M059J (cell line): ENCODE results near the gene KCNK4. TPM values are rescaled to one million over a fixed set of nuclear protein-coding genes. Genes with fewer than 3 reads are reported as not detected.

Experiments
- DNase-seq: peaks from one replicate; pipeline ENCODE4 v3.0.0-alpha.2; 2012; ENCODE audit warnings: low read depth
- total RNA-seq: library from RNA; depleted of rRNA; stranded (reverse); fragments of >200 nt; shearing (Covaris generic); gene quantifications from 2 replicates; pipeline ENCODE4 v1.2.3, GENCODE V29; 2014

Gene KCNK4
- total RNA-seq, 1 experiment from 2014 or later, result 0.10 TPM

DNA sequence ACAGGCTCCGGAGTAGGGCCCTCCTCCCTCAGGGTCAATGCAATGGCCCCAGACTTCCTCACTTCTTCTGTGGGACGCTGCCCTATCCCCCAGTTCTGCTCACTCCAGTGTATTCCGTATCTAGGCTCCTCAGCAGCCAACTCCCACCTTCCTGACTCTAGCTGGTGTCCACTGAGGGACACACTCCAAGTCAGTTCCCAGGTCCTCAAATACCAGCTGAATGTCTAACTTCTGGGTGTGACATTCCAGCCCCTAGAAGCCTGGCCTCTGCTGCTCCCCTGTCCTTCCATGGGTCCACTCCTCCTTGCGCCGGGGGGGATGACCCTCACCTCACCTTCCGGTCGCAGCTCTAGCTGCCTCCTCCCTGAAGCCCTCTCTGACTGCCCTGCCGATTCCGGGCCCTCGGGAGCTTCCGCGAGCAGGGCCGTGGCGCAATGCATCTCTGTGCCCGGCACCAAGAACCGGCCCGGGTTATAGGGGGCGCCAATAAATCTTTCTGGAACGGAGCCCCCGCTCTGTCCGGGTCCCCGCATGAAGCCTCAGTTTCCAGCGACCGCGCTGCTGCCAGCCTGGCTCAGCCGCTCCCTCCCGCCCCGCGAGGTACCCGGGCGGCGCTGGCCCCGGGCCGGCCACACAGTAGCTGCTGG lies 22.1 kb upstream of the KCNK4 start:
- no peak for DNase-seq

DNA sequence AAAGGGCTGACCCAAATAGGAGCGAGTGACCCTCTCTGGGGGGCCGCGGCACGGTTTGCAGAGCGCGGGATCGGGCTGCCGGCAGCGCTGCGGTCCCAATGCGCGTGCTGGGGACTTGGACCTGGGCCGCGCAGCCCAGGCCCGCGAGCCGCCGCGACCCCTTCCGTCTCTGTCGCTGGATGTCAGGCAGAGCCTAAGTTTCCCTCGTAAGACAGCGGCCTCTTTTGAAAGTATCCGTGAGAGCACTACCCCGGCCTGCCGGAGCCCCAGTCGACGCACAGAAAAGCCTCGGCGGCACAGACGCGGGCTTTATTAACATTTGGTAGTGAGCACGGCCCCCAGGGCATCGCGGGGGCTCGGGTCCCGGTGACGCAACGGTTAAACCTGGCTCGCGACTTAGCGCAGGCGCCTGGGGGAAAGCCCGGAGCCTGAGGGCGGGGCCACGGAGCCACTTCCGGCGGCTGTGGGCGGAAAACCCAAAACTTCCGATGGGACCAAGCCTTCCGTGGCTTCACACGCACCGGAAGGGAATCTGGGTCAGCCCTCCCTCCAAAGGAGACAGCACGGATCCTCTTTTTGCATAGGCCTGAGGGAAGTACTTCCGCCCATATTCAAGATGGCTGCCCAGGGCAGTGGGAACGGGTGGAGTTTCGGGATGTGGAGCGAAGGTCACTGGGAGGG lies 21.4 kb upstream of the KCNK4 start:
- DNase-seq, result peak; percentile 100

DNA sequence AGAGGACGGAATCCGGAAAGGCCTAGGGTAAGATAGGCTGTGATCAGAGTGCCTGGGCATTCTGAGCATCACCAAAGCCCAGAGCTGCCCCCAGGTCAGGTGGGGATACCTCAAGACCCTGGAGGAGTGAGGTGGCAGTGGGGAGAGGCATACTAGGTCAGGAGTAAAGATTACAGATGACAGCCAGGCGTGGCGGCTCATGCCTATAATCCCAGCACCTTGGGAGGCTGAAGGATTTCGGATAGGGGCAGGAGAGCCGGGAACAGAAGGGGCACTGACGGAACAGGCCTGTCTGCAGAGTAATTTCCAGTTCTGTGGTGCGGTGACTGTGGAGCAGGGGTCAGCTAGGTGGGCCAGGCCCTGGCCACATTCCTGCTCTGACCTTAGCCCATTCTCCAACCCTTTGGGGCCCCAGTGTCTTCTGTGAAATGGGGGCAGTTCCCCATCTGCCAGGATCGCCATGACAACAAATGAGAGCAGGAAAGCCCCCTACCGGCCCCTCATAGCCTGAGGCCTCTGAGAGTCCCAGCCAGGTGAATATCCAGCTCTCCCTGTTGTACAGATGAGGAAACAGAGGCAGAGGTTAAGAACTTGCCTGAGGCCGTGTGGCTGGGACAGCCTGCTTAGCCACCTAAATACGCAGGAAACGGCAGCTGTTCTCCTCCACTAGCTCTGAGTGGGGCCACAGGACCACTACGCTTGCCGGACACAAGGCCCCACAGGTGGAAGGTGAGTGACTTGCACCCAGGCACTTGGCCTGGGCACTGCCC lies 15.9 kb upstream of the KCNK4 start:
- DNase-seq, result no peak

DNA sequence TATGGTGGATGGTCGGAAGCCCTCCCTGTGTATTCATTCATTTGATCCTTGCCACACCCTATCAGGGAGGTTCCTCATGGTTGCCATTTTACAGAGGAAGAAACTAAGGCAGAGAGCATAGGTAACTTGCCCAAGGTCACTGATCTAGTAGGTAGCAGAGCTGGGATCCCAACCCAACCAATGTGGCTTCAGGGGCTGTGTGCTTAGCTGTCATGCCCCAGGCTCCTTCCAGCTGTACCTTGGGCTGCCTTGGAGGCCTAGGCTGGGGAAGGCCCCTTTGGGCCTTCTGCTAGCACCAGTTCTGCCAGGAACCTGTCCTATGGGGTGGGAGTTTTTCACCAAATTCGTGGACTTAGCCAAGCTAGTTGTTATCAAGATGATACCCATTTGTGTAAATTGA lies 15.3 kb upstream of the KCNK4 start:
- DNase-seq, result no peak

DNA sequence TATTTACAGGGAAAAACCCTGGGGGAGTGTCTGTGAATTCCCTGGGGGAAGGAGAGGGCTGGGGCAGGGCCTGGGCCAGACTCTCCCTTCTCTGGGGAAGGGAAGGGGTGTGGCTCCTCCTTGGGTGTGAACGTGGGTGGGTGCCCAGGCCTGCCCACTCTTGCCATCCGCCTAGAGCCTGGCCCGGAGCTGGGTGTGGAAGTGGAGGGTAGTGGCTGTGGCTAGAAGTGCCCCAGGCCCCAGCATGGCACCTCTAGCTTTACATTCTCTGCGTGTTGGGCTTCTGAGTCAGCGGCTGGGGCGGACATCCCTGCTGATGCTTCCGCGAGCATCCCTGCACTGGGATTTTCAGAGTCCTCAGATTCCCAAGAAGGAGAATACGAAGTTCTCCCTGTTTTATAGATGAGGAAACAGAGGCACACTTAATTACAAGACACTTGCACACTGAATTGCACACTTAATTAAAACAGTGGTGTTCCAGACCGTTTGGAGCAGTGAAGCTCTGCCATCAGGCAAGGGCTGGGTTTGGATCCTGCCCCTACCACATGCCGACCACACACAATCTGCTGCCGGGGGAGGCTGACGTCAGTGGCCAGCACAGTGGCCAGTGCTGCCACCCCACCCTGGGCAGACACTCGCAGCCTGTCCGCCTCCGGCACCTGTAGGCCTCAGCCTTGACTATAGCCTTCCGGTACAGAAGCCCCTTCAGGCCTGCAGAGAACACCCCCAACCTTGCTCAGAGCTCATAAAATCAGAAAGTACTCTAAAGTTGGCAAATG lies 14.3 kb upstream of the KCNK4 start:
- DNase-seq, result no peak

DNA sequence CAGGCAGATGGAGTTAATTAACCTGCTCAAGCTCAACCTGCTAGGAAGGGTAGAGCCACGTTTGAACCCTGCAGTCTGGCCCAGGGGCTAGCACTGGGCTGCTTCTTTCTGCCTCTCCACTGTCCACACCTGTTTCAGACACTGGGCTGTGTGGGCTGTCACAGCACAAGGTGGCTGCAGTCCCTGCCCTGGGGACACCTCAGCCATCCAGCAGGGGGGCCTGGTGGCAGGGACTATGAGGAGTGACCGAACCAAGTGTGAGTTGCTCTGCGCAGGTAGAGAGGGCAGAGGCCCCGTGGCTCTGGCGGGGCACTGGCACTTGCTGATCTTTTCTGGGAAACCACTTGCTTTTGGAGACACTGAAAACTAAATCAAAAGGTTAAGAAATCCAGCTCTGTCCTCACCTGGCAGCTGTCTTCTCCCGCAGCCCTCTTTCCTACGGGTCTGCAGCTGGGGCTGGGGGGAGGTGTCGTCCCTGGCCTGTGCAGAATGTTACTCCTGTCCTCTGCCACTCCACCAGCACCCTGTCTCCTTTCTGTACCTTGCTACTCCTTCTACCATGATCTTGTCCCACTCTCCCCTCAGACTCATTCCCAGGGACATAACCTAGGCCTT lies 12.4 kb upstream of the KCNK4 start:
- no peak for DNase-seq

DNA sequence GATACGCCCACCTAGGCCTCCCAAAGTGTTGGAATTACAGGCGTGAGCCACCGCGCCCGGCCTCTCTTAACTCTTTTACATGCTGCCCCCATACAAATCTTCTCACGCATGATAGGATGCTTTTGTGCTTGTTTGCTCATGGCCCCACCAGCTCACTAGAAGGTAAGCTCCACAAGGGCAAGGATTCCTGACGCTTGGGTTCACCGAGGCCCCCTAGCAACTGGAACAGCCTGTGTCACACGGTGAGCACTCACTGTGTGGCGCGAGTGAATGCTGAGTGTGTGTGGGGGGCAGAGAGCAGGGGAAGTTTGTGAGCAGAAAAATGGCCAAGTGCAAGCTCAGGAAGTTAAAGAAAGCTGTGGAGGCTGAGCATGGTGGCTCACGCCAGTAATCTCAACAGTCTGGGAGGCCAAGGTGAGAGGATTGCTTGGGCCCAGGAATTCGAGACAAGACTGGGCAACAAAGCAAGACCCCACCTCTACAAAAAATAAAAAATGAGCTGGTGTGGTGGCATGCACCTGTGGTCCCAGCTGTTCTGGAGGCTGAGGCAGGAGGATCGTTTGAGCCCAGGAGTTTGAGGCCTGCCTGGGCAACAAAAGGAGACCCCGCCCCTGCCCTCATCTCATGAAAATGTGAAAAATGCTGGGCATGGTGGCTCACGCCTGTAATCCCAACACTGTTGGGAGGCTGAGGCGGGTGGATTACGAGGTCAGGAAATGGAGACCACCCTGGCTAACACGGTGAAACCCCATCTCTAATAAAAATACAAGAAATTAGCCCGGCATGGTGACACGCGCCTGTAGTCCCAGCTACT lies 8.9 kb upstream of the KCNK4 start:
- DNase-seq, result no peak

DNA sequence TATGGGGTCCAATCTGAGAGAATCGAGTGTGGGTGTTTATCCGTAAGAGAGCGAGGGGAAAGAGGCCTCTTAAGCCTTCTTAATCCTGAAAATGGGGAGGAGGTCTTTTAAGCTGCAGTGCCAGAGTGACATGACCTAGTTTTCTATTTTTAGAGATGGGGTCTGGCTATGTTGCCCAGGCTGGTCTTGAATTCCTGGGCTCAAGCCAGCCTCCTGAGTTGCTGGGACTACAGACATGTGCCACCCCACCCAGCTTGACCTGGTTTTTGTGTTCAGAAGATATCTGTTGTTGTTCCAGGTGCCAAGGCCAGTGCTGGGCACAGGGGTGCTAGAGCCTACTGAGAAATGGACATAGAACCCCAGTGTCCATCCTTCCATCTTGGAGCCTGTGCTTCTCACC lies 8.0 kb upstream of the KCNK4 start:
- DNase-seq, result no peak

DNA sequence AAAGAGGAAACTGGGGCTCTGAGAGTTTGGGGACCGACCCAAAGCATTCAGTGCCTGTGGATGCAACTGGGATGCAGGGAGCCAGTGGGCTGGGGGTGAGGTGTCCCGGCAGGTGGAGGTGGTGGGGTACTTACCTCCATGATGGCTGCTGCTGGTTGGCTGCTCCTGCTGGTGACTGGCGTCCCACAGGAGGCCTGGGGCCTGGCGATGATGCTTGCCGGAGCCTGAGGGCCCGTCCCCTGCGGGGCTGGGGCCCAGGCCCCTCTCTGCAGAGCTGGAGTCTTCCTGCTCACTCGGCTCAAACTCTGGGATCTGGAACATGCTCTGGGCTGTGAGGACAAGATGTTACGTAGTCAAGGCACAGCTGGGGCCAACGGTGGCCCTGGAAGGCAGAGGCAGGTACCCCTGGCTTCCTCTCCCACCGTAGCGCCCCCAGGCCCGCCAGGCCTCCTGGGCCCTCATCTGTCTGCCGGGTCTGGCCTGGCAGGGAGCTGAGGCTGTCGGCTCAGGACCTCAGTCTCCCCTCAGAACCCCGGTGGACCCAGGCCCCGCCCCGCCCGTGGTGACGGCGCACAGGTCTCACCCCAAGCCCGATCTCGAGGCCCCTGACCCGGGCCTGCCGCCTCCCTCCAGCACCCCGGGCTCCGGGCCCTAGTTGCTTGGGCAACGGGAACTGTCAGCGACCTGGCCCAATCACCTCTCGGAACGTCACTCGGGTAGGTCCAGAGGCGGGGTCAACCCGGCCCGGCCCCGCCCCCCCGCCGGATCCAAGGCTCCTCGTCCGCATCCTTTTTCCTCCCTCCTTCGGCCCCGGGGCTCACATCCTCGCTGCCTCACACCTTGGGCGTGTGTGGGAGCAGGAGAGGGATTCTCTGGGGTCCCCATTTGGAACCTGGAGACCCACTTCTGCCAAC lies 6.8 kb upstream of the KCNK4 start, which contains the start of gene BAD:
Gene BAD (minus strand): TSS at position 618 of the 914 bp plus-strand sequence. CDS start 297 bp downstream, at position 321.
- peak; percentile 91 for DNase-seq

DNA sequence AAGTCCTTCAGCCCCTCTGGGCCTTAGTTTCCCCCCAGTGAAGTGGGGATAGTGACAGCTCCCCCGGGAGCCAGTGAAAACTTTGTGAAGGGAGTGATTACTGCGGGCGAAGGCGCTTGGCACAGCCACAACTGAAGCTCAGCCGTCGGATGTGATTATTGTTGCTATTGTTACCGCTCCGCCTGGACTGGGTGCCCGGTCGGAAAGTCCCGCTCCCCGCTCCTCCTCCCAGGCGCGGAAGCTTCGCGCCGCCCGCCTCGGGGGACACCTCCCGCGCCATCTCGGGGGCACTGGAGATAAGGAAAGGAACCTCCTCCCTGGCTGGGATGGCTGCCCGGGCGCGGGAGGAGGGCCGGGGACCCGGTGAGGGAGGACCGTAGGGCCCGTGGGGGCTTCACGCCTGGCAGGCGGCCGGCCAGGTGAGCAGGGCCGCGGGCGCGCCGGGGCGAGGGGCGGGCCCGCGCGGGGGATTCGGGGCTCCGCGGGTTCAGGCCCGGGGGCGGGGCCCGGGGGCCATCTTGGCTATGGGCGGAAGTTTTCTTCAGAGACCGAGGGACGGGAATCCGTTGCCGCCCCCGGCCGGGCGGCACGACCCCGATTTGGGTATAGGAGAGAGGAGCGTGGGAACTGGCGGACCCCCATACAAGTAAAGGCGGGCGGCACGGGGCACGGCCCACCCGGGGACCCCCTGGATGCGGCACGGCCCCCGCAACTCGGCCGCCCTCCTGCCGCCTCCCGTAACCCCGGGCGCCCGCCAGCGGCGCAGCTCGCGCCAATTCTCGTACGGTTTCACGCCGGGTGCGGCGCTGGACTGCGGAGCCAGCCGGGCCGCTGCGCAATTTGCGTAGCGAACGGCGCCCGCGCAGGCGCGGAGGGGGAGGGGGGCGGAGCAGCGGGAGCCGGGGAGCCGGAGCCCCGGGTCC lies 5.9 kb upstream of the KCNK4 start, which contains the start of gene GPR137:
Gene GPR137 (plus strand): TSS at position 887 of the 923 bp plus-strand sequence. CDS start 677 bp downstream, outside the sequence.
- DNase-seq, result peak; percentile 73

DNA sequence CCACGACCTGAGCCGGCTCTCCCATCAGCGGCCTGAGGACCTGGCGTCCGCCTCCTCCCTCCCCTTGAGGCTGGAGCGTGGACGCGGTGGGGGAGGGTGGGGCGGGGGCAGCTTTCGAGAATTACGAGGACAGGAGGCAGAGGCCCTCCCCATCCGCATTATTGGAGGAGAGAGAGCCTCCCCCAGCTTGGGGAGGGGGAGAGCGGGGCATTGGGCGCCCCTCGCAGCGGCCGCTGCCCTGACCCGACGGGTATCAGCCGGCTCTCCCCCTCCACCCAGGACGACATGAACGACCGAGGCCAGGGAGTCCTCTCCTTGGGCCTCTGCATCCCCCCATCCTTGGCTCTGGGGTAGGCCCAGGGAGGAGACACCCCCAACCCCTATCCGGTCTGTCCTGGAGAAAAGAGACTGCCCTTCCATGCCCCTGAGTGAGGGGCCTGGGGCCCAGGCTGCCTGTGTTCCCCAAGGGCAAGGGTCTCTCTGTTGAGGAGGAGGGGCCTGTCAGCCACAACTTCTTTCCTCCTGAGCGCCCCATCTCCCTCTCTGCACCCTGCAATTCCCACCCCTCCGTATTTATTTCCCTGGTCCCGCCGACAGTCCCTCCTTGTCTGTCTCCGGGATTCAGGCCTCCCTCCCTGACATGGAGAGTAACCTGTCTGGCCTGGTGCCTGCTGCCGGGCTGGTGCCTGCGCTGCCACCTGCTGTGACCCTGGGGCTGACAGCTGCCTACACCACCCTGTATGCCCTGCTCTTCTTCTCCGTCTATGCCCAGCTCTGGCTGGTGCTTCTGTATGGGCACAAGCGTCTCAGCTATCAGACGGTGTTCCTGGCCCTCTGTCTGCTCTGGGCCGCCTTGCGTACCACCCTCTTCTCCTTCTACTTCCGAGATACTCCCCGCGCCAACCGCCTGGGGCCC lies 5.0 kb upstream of the KCNK4 start:
- DNase-seq, result peak; percentile 35

DNA sequence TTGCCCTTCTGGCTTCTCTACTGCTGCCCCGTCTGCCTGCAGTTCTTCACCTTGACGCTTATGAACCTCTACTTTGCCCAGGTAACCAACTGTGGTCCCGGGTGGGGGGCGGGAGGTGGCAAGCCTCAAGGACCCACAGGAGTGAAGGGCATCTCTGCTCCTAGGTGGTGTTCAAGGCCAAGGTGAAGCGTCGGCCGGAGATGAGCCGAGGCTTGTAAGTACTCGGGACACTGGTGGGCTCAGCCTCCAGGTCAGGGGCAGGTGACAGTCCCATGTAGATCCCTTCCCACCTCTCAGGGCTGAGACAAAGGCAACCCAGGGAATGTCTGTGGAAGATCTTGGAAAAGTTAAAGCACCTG lies 4.3 kb upstream of the KCNK4 start:
- DNase-seq, result no peak

DNA sequence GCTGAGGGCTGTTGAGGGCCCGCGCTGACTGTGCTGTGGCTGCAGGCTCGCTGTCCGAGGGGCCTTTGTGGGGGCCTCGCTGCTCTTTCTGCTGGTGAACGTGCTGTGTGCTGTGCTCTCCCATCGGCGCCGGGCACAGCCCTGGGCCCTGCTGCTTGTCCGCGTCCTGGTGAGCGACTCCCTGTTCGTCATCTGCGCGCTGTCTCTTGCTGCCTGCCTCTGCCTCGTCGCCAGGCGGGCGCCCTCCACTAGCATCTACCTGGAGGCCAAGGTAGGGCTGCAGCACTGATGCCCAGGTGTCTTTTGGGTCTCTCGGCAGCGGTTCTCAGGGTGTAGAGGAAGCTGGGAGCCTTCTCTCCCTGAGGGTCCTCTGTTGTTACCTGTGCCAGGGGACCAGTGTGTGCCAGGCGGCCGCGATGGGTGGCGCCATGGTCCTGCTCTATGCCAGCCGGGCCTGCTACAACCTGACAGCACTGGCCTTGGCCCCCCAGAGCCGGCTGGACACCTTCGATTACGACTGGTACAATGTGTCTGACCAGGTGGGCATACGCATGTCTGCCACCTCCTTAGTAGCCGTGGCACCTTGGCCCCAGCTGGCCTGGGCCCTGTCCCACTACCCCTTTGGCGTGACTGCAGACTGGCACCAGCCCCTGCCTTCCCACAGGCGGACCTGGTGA lies 3.3 kb upstream of the KCNK4 start:
- DNase-seq, result no peak

DNA sequence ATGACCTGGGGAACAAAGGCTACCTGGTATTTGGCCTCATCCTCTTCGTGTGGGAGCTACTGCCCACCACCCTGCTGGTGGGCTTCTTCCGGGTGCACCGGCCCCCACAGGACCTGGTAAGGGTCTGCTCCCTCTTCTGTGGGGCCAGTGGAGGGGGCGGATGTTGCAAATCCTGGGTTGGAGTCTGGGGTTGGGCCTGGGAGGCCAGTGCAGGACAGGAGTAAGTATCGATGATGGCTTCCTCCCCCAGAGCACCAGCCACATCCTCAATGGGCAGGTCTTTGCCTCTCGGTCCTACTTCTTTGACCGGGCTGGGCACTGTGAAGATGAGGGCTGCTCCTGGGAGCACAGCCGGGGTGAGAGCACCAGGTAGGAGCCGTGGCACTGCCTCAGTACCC lies 2.8 kb upstream of the KCNK4 start:
- no peak for DNase-seq

DNA sequence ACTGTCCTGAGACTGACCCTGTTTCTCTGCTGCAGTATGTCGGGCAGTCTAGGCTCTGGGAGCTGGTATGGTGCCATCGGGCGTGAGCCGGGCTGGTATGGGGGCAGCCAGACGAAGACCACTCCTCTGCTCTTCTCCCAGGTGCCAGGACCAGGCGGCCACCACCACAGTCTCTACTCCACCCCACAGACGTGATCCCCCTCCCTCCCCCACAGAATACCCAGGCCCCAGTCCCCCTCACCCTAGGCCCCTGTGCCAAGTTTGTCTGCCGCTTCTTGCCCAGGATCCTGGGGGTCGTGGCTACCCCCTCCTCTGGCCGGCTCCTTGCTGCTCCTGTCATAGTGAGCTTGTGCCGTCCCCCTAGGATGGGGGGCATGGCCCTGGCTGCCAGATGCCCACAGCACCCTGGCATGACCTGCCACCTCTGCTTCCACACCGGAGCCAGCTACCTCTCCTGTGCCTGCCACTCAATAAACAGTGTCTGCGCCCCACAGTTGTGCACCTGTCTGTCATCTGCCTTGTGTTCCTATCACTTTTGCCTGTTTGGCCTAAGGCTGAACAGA lies 2.0 kb upstream of the KCNK4 start:
- no peak for DNase-seq
